Smooth muscle cell (in vitro differentiated cells): ENCODE measurements around the gene GET3. TPM values are rescaled to one million over a fixed set of nuclear protein-coding genes. Genes with fewer than 3 reads are reported as not detected.

Experiments used
- DNase-seq: peaks from one replicate; lab custom pipeline; 2025; ENCODE audit not compliant: unreplicated experiment; lab: John Stamatoyannopoulos, UW
- H2AFZ ChIP-seq: fragments of 200-600 bp; sonication (generic); 2 replicates; pipeline ENCODE4 v1.6.0; 2016; ENCODE audit warnings: antibody characterized with exemption, low read depth, mild to moderate bottlenecking
- H3F3A ChIP-seq: fragments of 200-600 bp; sonication (generic); 2 replicates; pipeline ENCODE4 v1.6.0; 2017; ENCODE audit warnings: antibody characterized with exemption, low read depth
- H3K27ac ChIP-seq: fragments of 200-600 bp; sonication (generic); 2 replicates; pipeline ENCODE4 v1.5.1; 2016; ENCODE audit warnings: low read depth, mild to moderate bottlenecking
- H3K27me3 ChIP-seq: fragments of 200-600 bp; sonication (generic); 2 replicates; pipeline ENCODE4 v1.6.1; 2016; ENCODE audit warnings: low read depth, mild to moderate bottlenecking
- H3K36me3 ChIP-seq: fragments of 200-600 bp; sonication (generic); 2 replicates; pipeline ENCODE4 v1.5.1; 2016; ENCODE audit warnings: low read depth
- H3K4me1 ChIP-seq: fragments of 200-600 bp; sonication (generic); 2 replicates; pipeline ENCODE4 v1.5.1; 2016; ENCODE audit warnings: low read depth
- H3K4me2 ChIP-seq: fragments of 200-600 bp; sonication (generic); 2 replicates; pipeline ENCODE4 v1.6.0; 2016; ENCODE audit warnings: mild to moderate bottlenecking
- H3K4me3 ChIP-seq: fragments of 200-600 bp; sonication (generic); 2 replicates; pipeline ENCODE4 v1.5.1; 2016; ENCODE audit warnings: mild to moderate bottlenecking
- H3K79me2 ChIP-seq: fragments of 200-600 bp; sonication (generic); 2 replicates; pipeline ENCODE4 v1.6.0; 2016; ENCODE audit warnings: low read depth, mild to moderate bottlenecking
- H3K9ac ChIP-seq: fragments of 200-600 bp; sonication (generic); 2 replicates; pipeline ENCODE4 v1.6.0; 2016; ENCODE audit warnings: low read depth
- H3K9me3 ChIP-seq: fragments of 200-600 bp; sonication (generic); replicated peaks from 2 replicates; pipeline ENCODE4 v1.5.1; 2016; ENCODE audit warnings: low read depth
- H4K20me1 ChIP-seq: fragments of 200-600 bp; sonication (generic); 2 replicates; pipeline ENCODE4 v1.6.0; 2016; ENCODE audit warnings: low read depth
- CTCF ChIP-seq: fragments of 200-600 bp; sonication (generic); IDR thresholded peaks from 2 replicates; pipeline ENCODE4 v1.5.1; 2017; ENCODE audit warnings: borderline replicate concordance, mild to moderate bottlenecking, antibody characterized with exemption; ENCODE audit not compliant: insufficient read depth, poor library complexity, severe bottlenecking
- WGBS: methylation state at CpG from one replicate; pipeline ENCODE4 v1.1.7; 2016; ENCODE audit warnings: low lambda C conversion rate; 5-methylcytosine and 5-hydroxymethylcytosine counted together
- polyA plus RNA-seq: library from polyadenylated mRNA; unstranded; fragments of >200 nt; fragmentation: Nextera tagmentation; extraction: Ambion mirVana; gene quantifications from 2 replicates; pipeline ENCODE4 v1.2.1, GENCODE V29; 2016
- total RNA-seq: library from RNA; depleted of rRNA; stranded (reverse); fragments of >200 nt; gene quantifications from 2 replicates; pipeline ENCODE4 v1.2.3, GENCODE V29; 2014

The GET3 gene
- total and polyA plus RNA-seq, 2 experiments from 2014 or later, result 51.4 to 99.6 TPM

GRCh38 chr19:12749938-12750521, 12.7 kb downstream of the GET3 start:
- no peak overlapping the region for H3K4me3 ChIP-seq

GRCh38 chr19:12750851-12751250, 13.6 kb downstream of the GET3 start:
- no peaks in the 10 kb centered on the region for H3K79me2 ChIP-seq
- no peak overlapping the region for H3K9ac ChIP-seq
- no peaks in the 10 kb centered on the region for H3K9me3 ChIP-seq
- 81% methylated on average over 9 of the region's 9 CpGs for WGBS
- no peak overlapping the region for H2AFZ ChIP-seq
- no peaks in the 10 kb centered on the region for H3K36me3 ChIP-seq
- no peaks in the 10 kb centered on the region for H3F3A ChIP-seq
- no peak overlapping the region for H3K27ac ChIP-seq
- TF ChIP-seq CTCF, result no peak
- no peaks in the 10 kb centered on the region for H4K20me1 ChIP-seq
- no peaks in the 10 kb centered on the region for H3K4me1 ChIP-seq
- H3K27me3 ChIP-seq, result peaks cover 46% of the 10 kb centered on the region
- no peak overlapping the region for H3K4me2 ChIP-seq
- H3K4me3 ChIP-seq, result no peak overlapping the region
- DNase-seq, result no peak

More at GRCh38 chr19:12749938-12750521, 12.7 kb downstream of the GET3 start:
- 65% methylated on average over 24 of the region's 24 CpGs for WGBS
- Histone ChIP-seq H3K36me3 (no peaks in the 10 kb centered on the region), H3F3A (no peaks in the 10 kb centered on the region), H3K9me3 (no peaks in the 10 kb centered on the region), H4K20me1 (no peaks in the 10 kb centered on the region), H3K79me2 (no peaks in the 10 kb centered on the region), H3K27ac (no peak overlapping the region), H3K9ac (no peak overlapping the region), H2AFZ (no peak overlapping the region), H3K27me3 (peaks cover 46% of the 10 kb centered on the region), H3K4me2 (no peak overlapping the region), H3K4me1 (no peaks in the 10 kb centered on the region)
- no peak for DNase-seq
- no peak for TF ChIP-seq CTCF

GRCh38 chr19:12751635-12752034, 14.3 kb downstream of the GET3 start, which contains the start of gene BEST2:
BEST2 (plus strand) TSS chr19:12751791; CDS start chr19:12752593, 802 bp downstream.
- no peaks in the 10 kb centered on the region for H3K36me3 ChIP-seq
- 4% methylated on average over 9 of the region's 14 CpGs for WGBS
- no peak within 1 kb of the TSS for H3K4me2 ChIP-seq
- no peak for DNase-seq
- no peaks in the 10 kb centered on the region for H3F3A ChIP-seq
- no peak within 1 kb of the TSS for H3K9ac ChIP-seq
- H3K4me3 ChIP-seq, result no peak within 1 kb of the TSS
- H3K9me3 ChIP-seq, result no peaks in the 10 kb centered on the region
- H4K20me1 ChIP-seq, result no peaks in the 10 kb centered on the region
- no peak for TF ChIP-seq CTCF
- H3K27me3 ChIP-seq, result peaks cover 46% of the 10 kb centered on the region
- H3K79me2 ChIP-seq, result no peaks in the 10 kb centered on the region
- no peaks in the 10 kb centered on the region for H3K4me1 ChIP-seq
- H3K27ac ChIP-seq, result no peak within 1 kb of the TSS
- no peak within 1 kb of the TSS for H2AFZ ChIP-seq

GRCh38 chr19:12752056-12752781, 14.9 kb downstream of the GET3 start:
- WGBS, result 74% methylated on average over 19 of the region's 23 CpGs

More at GRCh38 chr19:12752056-12752781, 14.9 kb downstream of the GET3 start:
- Histone ChIP-seq H3K27ac (no peak overlapping the region), H3K9ac (no peak overlapping the region), H3K27me3 (peaks cover 46% of the 10 kb centered on the region), H3K9me3 (no peaks in the 10 kb centered on the region), H4K20me1 (no peaks in the 10 kb centered on the region), H3K36me3 (no peaks in the 10 kb centered on the region), H3F3A (no peaks in the 10 kb centered on the region), H3K4me3 (no peak overlapping the region), H3K4me1 (peaks cover 1% of the 10 kb centered on the region), H2AFZ (no peak overlapping the region), H3K4me2 (no peak overlapping the region), H3K79me2 (no peaks in the 10 kb centered on the region)
- no peak for TF ChIP-seq CTCF
- DNase-seq, result no peak
